HG02642 (cell line): ENCODE measurements around the gene EPHA7.

Source experiments
- ATAC-seq: cut with Tn5 transposase; IDR thresholded peaks from one replicate; pipeline ENCODE4 v1.9.1; 2021; ENCODE audit warnings: mild to moderate bottlenecking; ENCODE audit not compliant: unreplicated experiment, poor library complexity

Gene EPHA7

GRCh38 chr6:93329301-93330000 is 89.9 kb downstream of the EPHA7 start:
- no peak for ATAC-seq

GRCh38 chr6:93327857-93328256 is 91.5 kb downstream of the EPHA7 start:
- no peak for ATAC-seq

GRCh38 chr6:93325761-93326160 is 93.6 kb downstream of the EPHA7 start:
- ATAC-seq = no peak

GRCh38 chr6:93323630-93324029 is 95.7 kb downstream of the EPHA7 start:
- no peak for ATAC-seq

- no peak for ATAC-seq
These were observed 96.7 kb downstream of the EPHA7 start for GRCh38 chr6:93322651-93323050.

- no peak for ATAC-seq
These were observed 100.1 kb downstream of the EPHA7 start for GRCh38 chr6:93319304-93319703.

GRCh38 chr6:93318121-93318520 is 101.2 kb downstream of the EPHA7 start:
- no peak for ATAC-seq

- ATAC-seq = no peak
These were observed 101.8 kb downstream of the EPHA7 start for GRCh38 chr6:93317592-93317991.

GRCh38 chr6:93307505-93308409 is 111.6 kb downstream of the EPHA7 start:
- no peak for ATAC-seq

- no peak for ATAC-seq
These were observed 114.3 kb downstream of the EPHA7 start for GRCh38 chr6:93305088-93305487.

GRCh38 chr6:93304505-93304904 is 114.9 kb downstream of the EPHA7 start:
- ATAC-seq = no peak

- ATAC-seq = no peak
These were observed 118.7 kb downstream of the EPHA7 start for GRCh38 chr6:93300661-93301060.

GRCh38 chr6:93299622-93300021 is 119.7 kb downstream of the EPHA7 start:
- no peak for ATAC-seq

GRCh38 chr6:93295631-93296030 is 123.7 kb downstream of the EPHA7 start:
- no peak for ATAC-seq

- no peak for ATAC-seq
These were observed 124.5 kb downstream of the EPHA7 start for GRCh38 chr6:93294879-93295278.

- no peak for ATAC-seq
These were observed 125.5 kb downstream of the EPHA7 start for GRCh38 chr6:93293872-93294271.

GRCh38 chr6:93293460-93293859 is 125.9 kb downstream of the EPHA7 start:
- no peak for ATAC-seq

- ATAC-seq = no peak
These were observed 136.8 kb downstream of the EPHA7 start for GRCh38 chr6:93282521-93283031.

- no peak for ATAC-seq
These were observed 141.1 kb downstream of the EPHA7 start for GRCh38 chr6:93278241-93278640.

- no peak for ATAC-seq
These were observed 146.5 kb downstream of the EPHA7 start for GRCh38 chr6:93272896-93273295.

- ATAC-seq = no peak
These were observed 147.1 kb downstream of the EPHA7 start for GRCh38 chr6:93272211-93272610.
